Cerebellar nuclear complex (tissue), 1 donor: ENCODE data around the gene SLC37A1.
"Not testable (repeated sequence)": the region's sequence is repeated elsewhere in the genome, so short reads cannot be mapped to it uniquely, and the experiment has no call there.

Experiments
- DNase-seq, 2 experiments: peaks; one replicate each; lab custom pipeline; 2025; lab: John Stamatoyannopoulos, UW

Gene SLC37A1

GRCh38 chr21:42595283-42596187, 81.9 kb downstream of the SLC37A1 start:
- DNase-seq = no peak

GRCh38 chr21:42596657-42597056, 83.0 kb downstream of the SLC37A1 start:
- DNase-seq = no peak

GRCh38 chr21:42597487-42598158, 84.0 kb downstream of the SLC37A1 start:
- no peak for DNase-seq

GRCh38 chr21:42598159-42598735, 84.6 kb downstream of the SLC37A1 start:
- DNase-seq = no peak

- DNase-seq = no peak
Measured at GRCh38 chr21:42599486-42599885, 85.8 kb downstream of the SLC37A1 start.

GRCh38 chr21:42599962-42600361, 86.3 kb downstream of the SLC37A1 start:
- no peak for DNase-seq

GRCh38 chr21:42601656-42602055, 88.0 kb downstream of the SLC37A1 start:
- no peak for DNase-seq

- no peak for DNase-seq
Measured at GRCh38 chr21:42607102-42607501, 93.5 kb downstream of the SLC37A1 start.

- no peak for DNase-seq
Measured at GRCh38 chr21:42607525-42608102, 94.0 kb downstream of the SLC37A1 start.

GRCh38 chr21:42608446-42608845, 94.8 kb downstream of the SLC37A1 start:
- DNase-seq = no peak

- DNase-seq = no peak
Measured at GRCh38 chr21:42609811-42610210, 96.2 kb downstream of the SLC37A1 start.

- DNase-seq = no peak
Measured at GRCh38 chr21:42611852-42612251, 98.2 kb downstream of the SLC37A1 start.

- no peak for DNase-seq
Measured at GRCh38 chr21:42612390-42612789, 98.7 kb downstream of the SLC37A1 start.

GRCh38 chr21:42613756-42614155, 100.1 kb downstream of the SLC37A1 start:
- no peak for DNase-seq

GRCh38 chr21:42614396-42614795, 100.7 kb downstream of the SLC37A1 start:
- DNase-seq = no peak

- no peak for DNase-seq
Measured at GRCh38 chr21:42614811-42615351, 101.2 kb downstream of the SLC37A1 start.

GRCh38 chr21:42615377-42615776, 101.7 kb downstream of the SLC37A1 start:
- not testable (repeated sequence) for DNase-seq

- DNase-seq = no peak
Measured at GRCh38 chr21:42615924-42616323, 102.3 kb downstream of the SLC37A1 start.

- DNase-seq = no peak
Measured at GRCh38 chr21:42616446-42616845, 102.8 kb downstream of the SLC37A1 start.

GRCh38 chr21:42616941-42617340, 103.3 kb downstream of the SLC37A1 start:
- DNase-seq = no peak

- no peak for DNase-seq
Measured at GRCh38 chr21:42617486-42617885, 103.8 kb downstream of the SLC37A1 start.

- no peak for DNase-seq
Measured at GRCh38 chr21:42618707-42619102, 105.1 kb downstream of the SLC37A1 start.
